Astrocyte (in vitro differentiated cells and primary cell): ENCODE results near the gene IL4I1. TPM values are rescaled to one million over a fixed set of nuclear protein-coding genes. Genes with fewer than 3 reads are reported as not detected.

Experiments
- DNase-seq: peaks from one replicate; pipeline ENCODE4 v3.0.0-alpha.2; 2010; ENCODE audit warnings: low read depth
- FAIRE-seq: peaks from 2 replicates; lab custom pipeline; 2011; peaks lifted over from hg19 to GRCh38; lab: Jason Lieb, UNC
- H2AFZ ChIP-seq: 2 replicates; pipeline ENCODE4 v1.6.0; 2012; ENCODE audit warnings: low read depth, low read length, inconsistent platforms
- H3K27ac ChIP-seq: 2 replicates; pipeline ENCODE4 v1.5.1; 2011; ENCODE audit warnings: low read depth, low read length, inconsistent platforms
- H3K27me3 ChIP-seq: 2 replicates; pipeline ENCODE4 v1.6.0; 2011; ENCODE audit warnings: low read length, inconsistent platforms; ENCODE audit not compliant: insufficient read depth
- H3K36me3 ChIP-seq: 2 replicates; pipeline ENCODE4 v1.5.1; 2011; ENCODE audit warnings: low read length, inconsistent platforms; ENCODE audit not compliant: insufficient read depth
- H3K4me1 ChIP-seq: 2 replicates; pipeline ENCODE4 v1.5.1; 2011; ENCODE audit warnings: low read length, inconsistent platforms; ENCODE audit not compliant: insufficient read depth
- H3K4me2 ChIP-seq: 2 replicates; pipeline ENCODE4 v1.6.0; 2012; ENCODE audit warnings: low read length, inconsistent platforms
- H3K4me3 ChIP-seq: 2 replicates; pipeline ENCODE4 v1.5.1; 2011; ENCODE audit warnings: low read depth, mild to moderate bottlenecking, low read length, inconsistent platforms; ENCODE audit not compliant: insufficient read depth
- H3K79me2 ChIP-seq: 2 replicates; pipeline ENCODE4 v1.6.0; 2012; ENCODE audit warnings: mild to moderate bottlenecking, low read length, inconsistent platforms; ENCODE audit not compliant: insufficient read depth
- H3K9ac ChIP-seq: 2 replicates; pipeline ENCODE4 v1.6.0; 2012; ENCODE audit warnings: mild to moderate bottlenecking, low read length, inconsistent platforms
- H3K9me3 ChIP-seq: 2 replicates; pipeline ENCODE4 v1.5.1; 2012; ENCODE audit warnings: low read depth, mild to moderate bottlenecking, low read length, inconsistent platforms; ENCODE audit not compliant: insufficient read depth
- H4K20me1 ChIP-seq: 2 replicates; pipeline ENCODE4 v1.6.0; 2012; ENCODE audit warnings: low read length, inconsistent platforms; ENCODE audit not compliant: insufficient read depth
- H3K27ac Mint-ChIP-seq: one replicate; pipeline ENCODE4 v1.8.0; 2021; ENCODE audit warnings: mild to moderate bottlenecking, mixed read lengths; ENCODE audit not compliant: unreplicated experiment
- H3K27me3 Mint-ChIP-seq: one replicate; pipeline ENCODE4 v1.8.0; 2021; ENCODE audit warnings: low read depth, mixed read lengths; ENCODE audit not compliant: unreplicated experiment
- H3K36me3 Mint-ChIP-seq: one replicate; pipeline ENCODE4 v1.8.0; 2021; ENCODE audit warnings: low read depth, mixed read lengths; ENCODE audit not compliant: unreplicated experiment
- H3K4me1 Mint-ChIP-seq: one replicate; pipeline ENCODE4 v1.8.0; 2021; ENCODE audit warnings: low read depth, mixed read lengths; ENCODE audit not compliant: unreplicated experiment
- H3K4me3 Mint-ChIP-seq: one replicate; pipeline ENCODE4 v1.8.0; 2021; ENCODE audit warnings: mild to moderate bottlenecking, moderate library complexity, mixed read lengths; ENCODE audit not compliant: unreplicated experiment
- H3K9me3 Mint-ChIP-seq: one replicate; pipeline ENCODE4 v1.8.0; 2021; ENCODE audit warnings: mild to moderate bottlenecking, mixed read lengths; ENCODE audit not compliant: unreplicated experiment
- EZH2 ChIP-seq: IDR thresholded peaks from 2 replicates; pipeline ENCODE4 v1.6.1; 2012; ENCODE audit warnings: mild to moderate bottlenecking, low read length, inconsistent platforms; ENCODE audit not compliant: insufficient read depth
- total RNA-seq: library from RNA; stranded (reverse); gene quantifications from 2 replicates; pipeline ENCODE4 v1.2.1, GENCODE V29; 2021
- TF ChIP-seq, protein P1 (sequence below): IDR thresholded peaks from 2 replicates; pipeline ENCODE4 v1.5.1; 2011; ENCODE audit warnings: low read depth, mild to moderate bottlenecking, inconsistent platforms, low read length, moderate library complexity; ENCODE audit not compliant: insufficient read depth

The IL4I1 gene
- total RNA-seq, 1 donor from 2014 or later = 0.27 TPM

DNA sequence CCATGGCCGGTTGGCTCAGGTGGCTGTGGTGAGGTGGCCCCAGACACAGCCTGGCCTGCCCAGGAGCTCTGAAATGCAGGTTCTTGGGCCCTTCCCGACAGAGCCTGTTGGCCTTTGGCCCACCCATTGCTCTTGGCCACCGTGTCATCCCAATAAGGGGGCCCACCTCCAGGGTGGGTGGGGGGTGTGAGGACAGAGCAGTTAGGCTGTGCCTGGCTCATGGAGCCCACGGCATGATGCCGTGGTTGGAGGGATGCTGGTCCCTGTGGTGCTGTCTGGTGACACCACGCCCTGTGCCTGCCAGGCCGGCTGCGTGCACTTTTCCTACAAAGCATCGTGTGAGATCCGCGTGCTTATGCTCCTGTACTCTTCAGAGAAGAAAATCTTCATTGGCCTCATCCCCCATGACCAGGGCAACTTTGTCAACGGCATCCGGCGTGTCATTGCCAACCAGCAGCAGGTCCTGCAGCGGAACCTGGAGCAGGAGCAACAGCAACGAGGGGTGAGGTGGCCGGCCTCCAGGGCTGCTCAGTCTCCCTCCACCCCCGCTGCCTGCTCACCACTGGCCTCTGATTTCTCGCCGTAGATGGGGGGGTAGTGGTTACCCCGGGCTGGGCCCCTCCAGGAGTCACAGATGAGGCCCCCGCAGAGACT, 36.9 kb downstream of the IL4I1 start:
- Histone ChIP-seq H3K27ac (peak overlapping the region; percentile 63), H3K4me2 (peak overlapping the region; percentile 65), H3K4me1 (peaks cover 31% of the 10 kb centered on the region), H4K20me1 (peaks cover 75% of the 10 kb centered on the region), H3K79me2 (peaks cover 46% of the 10 kb centered on the region), H3K9me3 (no peaks in the 10 kb centered on the region), H2AFZ (no peak overlapping the region), H3K27me3 (no peaks in the 10 kb centered on the region), H3K4me3 (no peak overlapping the region), H3K9ac (peak overlapping the region; percentile 33), H3K36me3 (peaks cover 16% of the 10 kb centered on the region)
- Mint-ChIP-seq H3K36me3 (peaks cover 11% of the 10 kb centered on the region), H3K27me3 (no peaks in the 10 kb centered on the region), H3K4me3 (no peak overlapping the region), H3K27ac (no peak overlapping the region), H3K4me1 (peaks cover 9% of the 10 kb centered on the region), H3K9me3 (no peaks in the 10 kb centered on the region)
- no peak for FAIRE-seq
- DNase-seq = no peak
- TF ChIP-seq EZH2 = no peak
- TF ChIP-seq, protein P1, sequence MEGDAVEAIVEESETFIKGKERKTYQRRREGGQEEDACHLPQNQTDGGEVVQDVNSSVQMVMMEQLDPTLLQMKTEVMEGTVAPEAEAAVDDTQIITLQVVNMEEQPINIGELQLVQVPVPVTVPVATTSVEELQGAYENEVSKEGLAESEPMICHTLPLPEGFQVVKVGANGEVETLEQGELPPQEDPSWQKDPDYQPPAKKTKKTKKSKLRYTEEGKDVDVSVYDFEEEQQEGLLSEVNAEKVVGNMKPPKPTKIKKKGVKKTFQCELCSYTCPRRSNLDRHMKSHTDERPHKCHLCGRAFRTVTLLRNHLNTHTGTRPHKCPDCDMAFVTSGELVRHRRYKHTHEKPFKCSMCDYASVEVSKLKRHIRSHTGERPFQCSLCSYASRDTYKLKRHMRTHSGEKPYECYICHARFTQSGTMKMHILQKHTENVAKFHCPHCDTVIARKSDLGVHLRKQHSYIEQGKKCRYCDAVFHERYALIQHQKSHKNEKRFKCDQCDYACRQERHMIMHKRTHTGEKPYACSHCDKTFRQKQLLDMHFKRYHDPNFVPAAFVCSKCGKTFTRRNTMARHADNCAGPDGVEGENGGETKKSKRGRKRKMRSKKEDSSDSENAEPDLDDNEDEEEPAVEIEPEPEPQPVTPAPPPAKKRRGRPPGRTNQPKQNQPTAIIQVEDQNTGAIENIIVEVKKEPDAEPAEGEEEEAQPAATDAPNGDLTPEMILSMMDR = no peak

DNA sequence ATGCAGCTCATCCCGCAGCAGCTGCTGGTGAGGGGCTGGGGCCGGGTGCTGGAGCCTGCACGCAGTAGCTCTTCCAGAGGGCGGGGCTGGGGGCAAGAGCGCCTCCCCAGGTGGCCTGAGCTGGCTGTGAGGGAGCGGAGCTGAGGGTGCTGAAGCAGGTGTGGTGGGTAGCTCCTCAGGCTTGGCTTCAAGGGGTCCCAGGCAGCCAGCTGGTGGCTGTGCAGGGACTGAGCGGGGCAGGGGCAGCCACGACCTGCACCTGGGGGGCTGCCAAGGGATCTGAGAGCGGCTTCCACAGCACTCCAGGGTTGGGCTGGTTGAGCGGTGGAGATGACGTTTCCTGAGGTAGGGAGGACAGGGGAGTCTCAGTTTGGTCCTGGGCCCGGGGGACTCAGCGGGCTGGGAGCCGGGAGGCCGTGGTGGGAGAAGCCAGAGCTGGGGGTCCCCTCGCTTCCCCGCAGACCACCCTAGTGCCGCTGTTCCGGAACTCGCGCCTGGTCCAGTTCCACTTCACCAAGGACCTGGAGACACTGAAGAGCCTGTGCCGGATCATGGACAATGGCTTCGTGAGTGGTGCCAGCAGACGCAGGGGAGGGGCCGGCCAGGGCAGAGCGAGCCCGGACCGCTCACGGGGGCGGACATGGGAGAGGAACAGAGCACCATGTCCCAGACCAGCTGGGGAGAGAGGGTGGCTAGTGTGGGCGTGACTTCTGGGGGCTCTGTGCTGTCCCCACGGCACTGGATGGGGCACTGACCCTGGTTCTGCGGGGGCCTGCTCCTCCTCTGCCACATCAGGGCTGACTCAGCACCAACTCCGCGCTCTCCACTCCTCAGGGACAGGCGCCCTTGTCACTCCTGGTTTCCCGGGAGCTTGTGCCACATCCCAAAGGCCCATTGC, 38.4 kb downstream of the IL4I1 start:
- peaks cover 34% of the 10 kb centered on the region for H3K4me1 ChIP-seq
- H2AFZ ChIP-seq = no peak overlapping the region
- no peaks in the 10 kb centered on the region for H3K9me3 ChIP-seq
- peaks cover 46% of the 10 kb centered on the region for H3K79me2 ChIP-seq
- peak overlapping the region; percentile 50 for H3K9ac ChIP-seq
- Mint-ChIP-seq H3K9me3 (no peaks in the 10 kb centered on the region), H3K4me1 (peaks cover 12% of the 10 kb centered on the region), H3K27ac (peak overlapping the region; percentile 58), H3K36me3 (peaks cover 8% of the 10 kb centered on the region), H3K27me3 (no peaks in the 10 kb centered on the region), H3K4me3 (no peak overlapping the region)
- FAIRE-seq (no peak), DNase-seq (no peak)
- H3K4me2 ChIP-seq = peak overlapping the region; percentile 65
- H3K27me3 ChIP-seq = no peaks in the 10 kb centered on the region
- TF ChIP-seq, protein P1 = no peak
- TF ChIP-seq EZH2 = no peak
- peaks cover 3% of the 10 kb centered on the region for H3K36me3 ChIP-seq
- peaks cover 73% of the 10 kb centered on the region for H4K20me1 ChIP-seq
- H3K4me3 ChIP-seq = no peak overlapping the region
- H3K27ac ChIP-seq = peak overlapping the region; percentile 61

DNA sequence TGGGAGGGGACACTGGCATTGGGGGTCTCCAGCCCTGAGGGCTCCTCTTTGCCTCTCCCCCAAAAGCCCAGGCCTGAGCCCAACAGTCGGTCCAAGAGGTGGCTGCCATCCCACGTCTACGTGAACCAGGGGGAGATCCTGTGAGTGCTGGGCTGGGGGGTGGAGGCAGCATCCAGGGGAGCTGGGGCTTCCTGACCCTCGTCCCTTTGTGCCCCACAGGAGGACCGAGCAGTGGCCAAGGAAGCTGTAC, 38.9 kb downstream of the IL4I1 start:
- H3K27ac ChIP-seq = no peak overlapping the region

More for the DNA sequence above, 38.9 kb downstream of the IL4I1 start:
- Mint-ChIP-seq H3K4me1 (peaks cover 13% of the 10 kb centered on the region), H3K9me3 (no peaks in the 10 kb centered on the region), H3K36me3 (peaks cover 5% of the 10 kb centered on the region), H3K27me3 (no peaks in the 10 kb centered on the region), H3K4me3 (no peak overlapping the region), H3K27ac (no peak overlapping the region)
- no peak for FAIRE-seq
- Histone ChIP-seq H3K9ac (no peak overlapping the region), H3K27me3 (no peaks in the 10 kb centered on the region), H3K9me3 (no peaks in the 10 kb centered on the region), H4K20me1 (peaks cover 75% of the 10 kb centered on the region), H3K36me3 (peaks cover 2% of the 10 kb centered on the region), H3K4me3 (no peak overlapping the region), H2AFZ (no peak overlapping the region), H3K4me2 (no peak overlapping the region), H3K79me2 (peaks cover 46% of the 10 kb centered on the region), H3K4me1 (peaks cover 38% of the 10 kb centered on the region)
- TF ChIP-seq EZH2 = no peak
- TF ChIP-seq, protein P1 = no peak
- no peak for DNase-seq
